ENCODE data around the gene ADGRG6.

Gene ADGRG6

DNA sequence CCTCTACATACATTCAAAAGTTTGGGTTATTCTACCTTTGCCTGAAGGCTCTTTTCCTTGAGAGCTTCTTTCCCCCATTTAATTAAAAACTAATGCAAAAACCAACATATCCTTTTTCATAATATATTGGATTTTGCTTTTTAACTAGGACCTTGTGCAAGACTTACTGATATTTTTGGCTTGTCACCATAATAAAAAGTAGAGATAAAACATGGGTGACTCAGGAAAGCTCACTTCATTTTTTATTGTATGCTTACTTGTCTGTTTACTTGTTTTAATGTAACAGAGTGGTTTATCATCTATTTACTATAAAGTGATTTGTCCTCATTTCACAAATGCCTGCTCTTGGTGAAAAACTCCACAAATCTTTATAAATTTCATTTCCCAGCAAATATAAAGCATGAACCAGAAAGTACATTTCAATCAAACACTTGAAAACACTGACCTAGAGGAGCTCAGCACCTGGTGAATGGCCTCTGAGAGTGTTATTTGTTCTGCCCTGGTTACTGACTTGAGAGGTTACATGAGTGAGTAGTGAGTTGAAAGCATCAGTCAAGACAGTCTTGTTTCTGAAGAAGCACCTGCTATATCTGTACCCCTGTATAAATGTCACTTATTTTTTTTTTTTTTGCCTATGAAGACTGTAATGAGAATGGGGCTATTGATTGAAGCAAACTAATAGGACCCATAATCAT, 20.8 kb downstream of the ADGRG6 start:
- no peak overlapping the region for H3K9ac ChIP-seq (ENCODE audit: low read depth, low read length)
- H3K27ac ChIP-seq (ENCODE audit: low read depth, low read length) = no peak overlapping the region

DNA sequence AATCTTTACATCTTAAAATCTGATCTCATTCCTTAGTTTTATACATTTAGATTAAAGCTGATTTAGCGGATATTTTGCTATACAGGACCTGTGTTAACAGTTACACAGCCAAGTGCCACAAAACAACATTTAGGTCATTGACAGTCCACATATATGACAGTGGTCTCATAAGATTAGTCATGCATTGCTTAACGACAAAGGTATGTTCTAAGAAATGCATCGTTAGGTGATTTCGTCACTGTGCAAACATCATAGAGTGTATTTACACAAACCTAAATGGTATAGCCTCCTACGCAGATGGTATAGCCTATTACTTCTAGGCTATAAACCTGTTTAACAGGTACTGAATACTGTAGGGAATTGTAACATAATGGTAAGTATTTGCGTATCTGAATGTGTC, 21.6 kb downstream of the ADGRG6 start:
- no peak overlapping the region for H3K9ac ChIP-seq (ENCODE audit: low read depth, low read length)
- H3K36me3 ChIP-seq (ENCODE audit: insufficient read depth, low read length) = no peaks in the 10 kb centered on the region
- H3K9me3 ChIP-seq (ENCODE audit: insufficient read depth, low read depth, low read length) = no peaks in the 10 kb centered on the region
- H3K27me3 ChIP-seq (ENCODE audit: insufficient read depth, low read length) = no peaks in the 10 kb centered on the region
- WGBS = 93% methylated on average over 6 of the region's 6 CpGs
- H3K27ac ChIP-seq (ENCODE audit: low read depth, low read length) = no peak overlapping the region
- H3K4me3 ChIP-seq (ENCODE audit: low read length) = no peak overlapping the region
- H3K4me1 ChIP-seq (ENCODE audit: insufficient read depth, low read length) = peaks cover 12% of the 10 kb centered on the region

More for the DNA sequence above, 20.8 kb downstream of the ADGRG6 start:
- Histone ChIP-seq H3K36me3 (ENCODE audit: insufficient read depth, low read length) (no peaks in the 10 kb centered on the region), H3K27me3 (ENCODE audit: insufficient read depth, low read length) (no peaks in the 10 kb centered on the region), H3K9me3 (ENCODE audit: insufficient read depth, low read depth, low read length) (no peaks in the 10 kb centered on the region), H3K4me3 (ENCODE audit: low read length) (no peak overlapping the region), H3K4me1 (ENCODE audit: insufficient read depth, low read length) (peaks cover 12% of the 10 kb centered on the region)

DNA sequence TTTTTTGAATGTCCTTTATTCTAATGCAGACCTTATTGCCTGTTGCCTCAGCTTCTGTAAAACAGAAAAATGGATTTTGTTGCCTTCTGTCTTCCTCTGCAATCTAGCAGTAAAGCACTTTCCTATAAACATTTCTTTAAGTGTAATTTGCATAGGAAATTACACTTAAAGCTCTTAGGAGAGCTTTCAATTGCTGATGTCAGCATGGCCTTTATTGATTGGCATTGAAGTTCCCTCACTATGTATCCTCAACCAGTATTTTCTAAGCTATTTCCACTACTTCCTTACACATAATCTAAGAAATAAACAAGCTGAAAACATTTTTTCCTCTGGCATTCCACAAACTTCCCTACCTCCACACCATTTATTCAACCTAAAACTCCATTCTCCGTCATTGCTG, 22.3 kb downstream of the ADGRG6 start:
- WGBS = 89% methylated on average over 1 of the region's 1 CpG
- no peaks in the 10 kb centered on the region for H3K27me3 ChIP-seq (ENCODE audit: insufficient read depth, low read length)
- no peaks in the 10 kb centered on the region for H3K36me3 ChIP-seq (ENCODE audit: insufficient read depth, low read length)
- no peak overlapping the region for H3K4me3 ChIP-seq (ENCODE audit: low read length)
- H3K9me3 ChIP-seq (ENCODE audit: insufficient read depth, low read depth, low read length) = no peaks in the 10 kb centered on the region
- no peak overlapping the region for H3K9ac ChIP-seq (ENCODE audit: low read depth, low read length)
- H3K4me1 ChIP-seq (ENCODE audit: insufficient read depth, low read length) = peaks cover 12% of the 10 kb centered on the region
- H3K27ac ChIP-seq (ENCODE audit: low read depth, low read length) = no peak overlapping the region

DNA sequence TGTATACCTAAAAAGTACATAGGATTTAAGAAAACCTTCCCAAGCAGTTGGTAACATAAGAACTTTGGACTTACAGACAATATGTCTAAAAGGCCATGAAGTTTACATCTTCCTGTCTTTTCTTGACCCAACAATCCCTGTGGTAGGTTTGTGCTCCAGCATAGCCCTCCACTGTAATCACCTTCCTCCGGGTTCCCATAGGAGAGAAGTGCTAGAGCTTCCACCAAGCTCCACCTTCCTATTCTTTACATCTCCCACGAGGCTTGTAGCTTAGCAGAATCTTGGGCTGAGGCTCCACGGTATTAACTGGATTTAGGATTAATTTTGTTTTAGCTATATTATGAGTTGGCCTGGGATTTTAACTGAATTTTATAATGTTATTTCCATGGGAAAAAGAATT, 23.3 kb downstream of the ADGRG6 start:
- Histone ChIP-seq H3K9ac (ENCODE audit: low read depth, low read length) (no peak overlapping the region), H3K4me1 (ENCODE audit: insufficient read depth, low read length) (peaks cover 19% of the 10 kb centered on the region), H3K27me3 (ENCODE audit: insufficient read depth, low read length) (no peaks in the 10 kb centered on the region), H3K9me3 (ENCODE audit: insufficient read depth, low read depth, low read length) (no peaks in the 10 kb centered on the region), H3K4me3 (ENCODE audit: low read length) (no peak overlapping the region), H3K36me3 (ENCODE audit: insufficient read depth, low read length) (no peaks in the 10 kb centered on the region), H3K27ac (ENCODE audit: low read depth, low read length) (no peak overlapping the region)
- 92% methylated on average over 1 of the region's 3 CpGs for WGBS

DNA sequence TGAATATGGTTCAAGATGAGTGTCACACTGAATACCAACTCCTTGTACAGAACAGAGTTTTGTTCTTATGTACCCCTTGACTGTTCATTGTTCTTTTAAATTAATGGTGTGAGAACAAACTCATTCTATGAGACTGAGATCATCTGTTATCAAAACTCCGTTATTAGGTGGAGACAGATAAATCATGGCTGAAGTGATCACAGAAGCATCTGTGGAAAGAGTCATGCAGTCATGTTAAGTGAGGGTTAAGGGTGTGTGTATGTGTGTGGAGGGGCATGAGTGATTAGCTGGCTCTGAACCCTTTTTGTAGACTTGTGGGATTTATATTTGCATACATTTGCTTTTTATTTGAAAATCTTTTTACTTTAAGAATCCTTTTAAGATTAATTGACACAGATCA, 24.7 kb downstream of the ADGRG6 start:
- WGBS = 92% methylated on average over 1 of the region's 1 CpG
- H3K27ac ChIP-seq (ENCODE audit: low read depth, low read length) = no peak overlapping the region

DNA sequence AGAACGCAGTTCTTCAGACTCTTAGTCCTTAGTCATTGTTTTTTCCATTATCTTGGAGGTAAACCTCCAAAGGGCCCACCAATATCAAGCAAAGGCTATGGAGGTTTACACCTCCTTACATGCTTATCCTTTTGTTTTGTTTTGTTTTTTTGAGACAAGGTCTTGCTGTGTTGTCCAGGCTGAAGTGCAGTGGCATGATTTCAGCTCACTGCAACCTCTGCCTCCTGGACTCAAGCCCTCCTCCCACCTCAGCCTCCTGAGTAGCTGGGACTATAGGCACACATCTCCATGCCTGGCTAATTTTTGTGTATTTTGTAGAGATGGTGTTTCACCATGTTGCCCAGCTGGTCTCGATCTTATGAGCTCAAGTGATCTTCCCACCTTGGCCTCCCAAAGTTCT, 26.3 kb downstream of the ADGRG6 start:
- Histone ChIP-seq H3K27me3 (ENCODE audit: insufficient read depth, low read length) (no peaks in the 10 kb centered on the region), H3K9me3 (ENCODE audit: insufficient read depth, low read depth, low read length) (no peaks in the 10 kb centered on the region), H3K9ac (ENCODE audit: low read depth, low read length) (no peak overlapping the region), H3K36me3 (ENCODE audit: insufficient read depth, low read length) (no peaks in the 10 kb centered on the region), H3K4me1 (ENCODE audit: insufficient read depth, low read length) (peaks cover 35% of the 10 kb centered on the region), H3K27ac (ENCODE audit: low read depth, low read length) (no peak overlapping the region), H3K4me3 (ENCODE audit: low read length) (no peak overlapping the region)
- WGBS = 94% methylated on average over 2 of the region's 2 CpGs

More for the DNA sequence above, 24.7 kb downstream of the ADGRG6 start:
- Histone ChIP-seq H3K4me3 (ENCODE audit: low read length) (no peak overlapping the region), H3K9ac (ENCODE audit: low read depth, low read length) (no peak overlapping the region), H3K36me3 (ENCODE audit: insufficient read depth, low read length) (no peaks in the 10 kb centered on the region), H3K4me1 (ENCODE audit: insufficient read depth, low read length) (peaks cover 31% of the 10 kb centered on the region), H3K27me3 (ENCODE audit: insufficient read depth, low read length) (no peaks in the 10 kb centered on the region), H3K9me3 (ENCODE audit: insufficient read depth, low read depth, low read length) (no peaks in the 10 kb centered on the region)

DNA sequence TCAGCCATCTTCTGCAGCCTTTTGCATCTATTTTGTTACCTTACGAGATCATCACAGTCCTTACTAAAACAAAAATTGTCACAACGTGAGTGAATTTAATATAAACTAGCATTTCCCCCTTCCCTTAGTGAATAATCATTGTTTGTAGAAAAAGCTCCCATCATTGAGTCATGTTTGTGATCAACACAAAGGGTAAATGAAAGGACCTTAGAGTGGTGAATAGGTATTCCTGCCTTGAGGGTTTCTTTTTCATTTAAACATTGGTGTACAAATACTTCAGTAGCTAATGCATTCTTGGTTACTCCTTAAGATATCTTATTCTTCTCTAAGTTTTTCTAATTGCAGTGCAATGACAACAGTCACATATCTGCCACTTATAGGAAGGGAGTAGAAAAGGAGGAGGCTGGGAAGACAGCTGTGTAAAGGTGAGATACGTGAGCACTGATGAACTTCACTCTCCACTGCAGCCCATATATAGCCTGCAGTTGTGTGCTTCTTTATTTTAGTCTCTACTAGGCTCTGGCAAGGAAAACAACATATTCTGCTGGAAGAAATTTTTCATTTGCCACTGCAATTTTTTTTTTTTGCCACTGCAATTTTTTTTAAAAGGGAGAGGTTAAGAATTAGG, 27.8 kb downstream of the ADGRG6 start:
- 80% methylated on average over 3 of the region's 3 CpGs for WGBS
- Histone ChIP-seq H3K9ac (ENCODE audit: low read depth, low read length) (no peak overlapping the region), H3K36me3 (ENCODE audit: insufficient read depth, low read length) (no peaks in the 10 kb centered on the region), H3K4me3 (ENCODE audit: low read length) (no peak overlapping the region), H3K27me3 (ENCODE audit: insufficient read depth, low read length) (no peaks in the 10 kb centered on the region), H3K9me3 (ENCODE audit: insufficient read depth, low read depth, low read length) (no peaks in the 10 kb centered on the region), H3K27ac (ENCODE audit: low read depth, low read length) (no peak overlapping the region), H3K4me1 (ENCODE audit: insufficient read depth, low read length) (peaks cover 23% of the 10 kb centered on the region)

DNA sequence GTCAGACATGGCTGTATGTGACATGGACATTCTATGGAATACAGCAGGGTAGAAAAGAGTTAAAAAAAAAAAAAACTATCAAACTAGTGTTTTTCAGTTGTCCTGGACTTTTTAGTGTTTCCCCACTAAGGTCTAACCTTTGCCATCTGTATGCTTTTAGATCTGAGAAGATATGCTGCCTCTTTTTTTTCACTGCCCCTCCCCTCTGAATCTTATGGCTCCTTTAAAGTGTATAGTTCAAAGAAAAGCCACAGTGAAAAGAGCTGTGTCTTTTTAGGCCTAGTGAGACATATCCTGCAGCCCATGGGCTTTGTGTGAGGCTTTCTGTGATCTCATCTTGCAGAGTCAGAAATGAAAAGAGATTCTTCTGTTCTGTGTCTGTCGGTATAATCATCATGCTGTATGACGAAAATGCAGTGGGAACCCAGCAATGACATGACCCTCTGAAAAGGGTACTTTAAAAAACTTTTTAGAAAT, 29.3 kb downstream of the ADGRG6 start:
- H3K27me3 ChIP-seq (ENCODE audit: insufficient read depth, low read length) = no peaks in the 10 kb centered on the region
- 75% methylated on average over 2 of the region's 2 CpGs for WGBS
- no peak overlapping the region for H3K9ac ChIP-seq (ENCODE audit: low read depth, low read length)
- peaks cover 23% of the 10 kb centered on the region for H3K4me1 ChIP-seq (ENCODE audit: insufficient read depth, low read length)
- H3K27ac ChIP-seq (ENCODE audit: low read depth, low read length) = no peak overlapping the region
- no peak overlapping the region for H3K4me3 ChIP-seq (ENCODE audit: low read length)
- no peaks in the 10 kb centered on the region for H3K9me3 ChIP-seq (ENCODE audit: insufficient read depth, low read depth, low read length)
- H3K36me3 ChIP-seq (ENCODE audit: insufficient read depth, low read length) = no peaks in the 10 kb centered on the region

DNA sequence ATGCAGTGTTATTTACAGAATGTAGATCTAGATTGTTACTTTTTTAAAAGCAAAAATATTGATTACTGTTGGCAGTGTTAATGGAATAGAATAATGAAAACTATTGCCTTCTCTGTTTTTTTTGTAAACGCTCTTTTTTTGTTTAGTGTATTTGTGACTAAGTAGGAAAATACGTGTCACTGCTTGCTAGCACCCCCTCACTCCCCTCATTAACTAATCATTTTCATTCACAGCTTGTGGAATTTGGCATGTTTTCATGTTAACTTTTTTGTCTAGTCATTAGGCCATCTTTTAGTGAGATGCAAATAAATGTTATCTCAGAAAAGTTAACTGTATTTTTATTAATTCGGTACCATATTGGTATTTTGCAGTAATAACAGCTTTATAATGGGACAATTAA, 29.8 kb downstream of the ADGRG6 start:
- H3K9ac ChIP-seq (ENCODE audit: low read depth, low read length) = no peak overlapping the region
- no peaks in the 10 kb centered on the region for H3K27me3 ChIP-seq (ENCODE audit: insufficient read depth, low read length)
- H3K9me3 ChIP-seq (ENCODE audit: insufficient read depth, low read depth, low read length) = no peaks in the 10 kb centered on the region
- H3K27ac ChIP-seq (ENCODE audit: low read depth, low read length) = no peak overlapping the region
- whole genome bisulfite sequencing = no CpG with 5 or more reads among the region's 3 CpGs
- no peak overlapping the region for H3K4me3 ChIP-seq (ENCODE audit: low read length)
- H3K4me1 ChIP-seq (ENCODE audit: insufficient read depth, low read length) = peaks cover 23% of the 10 kb centered on the region
- H3K36me3 ChIP-seq (ENCODE audit: insufficient read depth, low read length) = no peaks in the 10 kb centered on the region

DNA sequence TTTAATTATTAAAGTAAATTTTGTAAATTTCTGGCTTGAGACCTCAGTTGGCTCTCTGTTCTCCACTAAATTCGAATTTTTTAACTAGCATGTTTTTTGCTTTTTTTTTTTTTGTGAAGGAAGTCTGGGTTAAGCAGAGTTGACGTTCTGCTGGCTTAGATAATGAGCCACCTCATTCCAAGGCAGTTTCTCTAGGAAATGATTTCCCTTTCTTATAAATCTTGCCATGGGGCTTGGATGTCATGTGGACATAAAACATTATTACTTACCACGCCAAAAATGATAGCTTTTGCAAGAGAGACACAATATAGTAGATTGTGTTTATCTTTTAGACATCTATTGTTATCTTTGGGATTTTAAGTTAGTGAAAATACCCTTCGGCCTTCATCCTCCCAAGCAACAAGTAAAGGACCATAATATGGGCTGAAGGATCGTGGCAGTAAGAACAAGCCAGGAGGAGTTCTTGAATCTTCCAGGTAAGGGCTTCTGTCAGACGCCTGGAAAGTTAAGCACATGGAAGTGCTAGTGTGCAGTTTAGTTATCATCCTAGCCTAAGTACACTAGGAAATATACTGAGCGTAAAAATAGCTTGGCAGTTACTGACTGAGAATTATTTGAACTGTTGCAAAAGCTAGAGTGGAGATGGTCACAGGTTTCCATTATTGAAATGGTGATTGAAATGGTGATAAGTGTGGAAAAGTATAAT, 30.7 kb downstream of the ADGRG6 start:
- Histone ChIP-seq H3K4me1 (ENCODE audit: insufficient read depth, low read length) (peaks cover 23% of the 10 kb centered on the region), H3K27ac (ENCODE audit: low read depth, low read length) (no peak overlapping the region), H3K9ac (ENCODE audit: low read depth, low read length) (no peak overlapping the region), H3K27me3 (ENCODE audit: insufficient read depth, low read length) (no peaks in the 10 kb centered on the region), H3K4me3 (ENCODE audit: low read length) (no peak overlapping the region), H3K36me3 (ENCODE audit: insufficient read depth, low read length) (no peaks in the 10 kb centered on the region), H3K9me3 (ENCODE audit: insufficient read depth, low read depth, low read length) (no peaks in the 10 kb centered on the region)
- WGBS = 93% methylated on average over 4 of the region's 7 CpGs

DNA sequence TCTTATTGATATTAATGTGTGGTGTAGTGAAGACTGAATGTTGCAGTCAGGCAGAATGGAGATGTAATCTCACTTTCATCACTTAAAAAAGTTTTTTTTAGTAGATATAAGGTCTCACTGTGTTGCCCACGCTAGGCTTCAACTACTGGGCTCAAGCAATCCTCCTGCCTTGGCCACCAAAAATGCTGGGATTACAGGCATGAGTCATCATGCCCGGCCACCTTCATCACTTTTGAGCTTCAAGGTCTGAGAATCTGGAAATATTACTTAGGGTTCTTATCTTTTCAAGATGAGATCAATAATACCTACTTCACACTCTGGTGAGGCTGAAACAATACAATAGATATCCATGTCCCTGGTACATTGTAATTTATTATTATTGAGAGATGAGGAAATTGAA, 31.6 kb downstream of the ADGRG6 start:
- H3K36me3 ChIP-seq (ENCODE audit: insufficient read depth, low read length) = no peaks in the 10 kb centered on the region
- no peak overlapping the region for H3K4me3 ChIP-seq (ENCODE audit: low read length)
- no peaks in the 10 kb centered on the region for H3K9me3 ChIP-seq (ENCODE audit: insufficient read depth, low read depth, low read length)
- H3K27ac ChIP-seq (ENCODE audit: low read depth, low read length) = no peak overlapping the region
- peaks cover 23% of the 10 kb centered on the region for H3K4me1 ChIP-seq (ENCODE audit: insufficient read depth, low read length)
- 78% methylated on average over 2 of the region's 2 CpGs for WGBS
- H3K27me3 ChIP-seq (ENCODE audit: insufficient read depth, low read length) = no peaks in the 10 kb centered on the region
- H3K9ac ChIP-seq (ENCODE audit: low read depth, low read length) = no peak overlapping the region

All from HUES64 (cell line).